K562 (cell line): Measurements from ENCODE around the gene ZDHHC14. TPM values are rescaled to one million over a fixed set of nuclear protein-coding genes. Genes with fewer than 3 reads are reported as not detected.
A peak's percentile ranks its signal among the peaks of the same experiment; 100 is the strongest.

Source experiments
- ATAC-seq: fragments of 200-7000 bp; cut with Tn5 transposase; 3 replicates; pipeline ENCODE4 v1.9.1; 2020; ENCODE audit warnings: moderate library complexity
- BruUV-seq: library from RNA; stranded (reverse); fragments of 400-500 nt; replicated peaks from 2 replicates; lab custom pipeline; 2021; lab: Mats Ljungman, UMichigan
- CTCF ChIA-PET: fragments of 300-600 bp; formaldehyde crosslinking; extraction: SDS; loops from one replicate; lab custom pipeline; 2021; ENCODE audit warnings: low intra/inter-chr PET ratio; lab: Yijun Ruan, JAX
- POLR2A ChIA-PET: fragments of 300-600, 350-650 bp; sonication (Branson Sonifier 250); formaldehyde crosslinking; extraction: SDS; loops from one replicate; lab custom pipeline; 2021; ENCODE audit warnings: antibody characterized with exemption, inconsistent platforms; lab: Yijun Ruan, JAX
- DNase-seq, 4 experiments: peaks; one replicate each; pipeline versions ENCODE4 v3.0.0 to v3.0.0-alpha.2; 2011 to 2018; ENCODE audit warnings: low spot score in 3 of 4, mixed read lengths in 3 of 4; ENCODE audit errors: extremely low read depth in 1 of 4
- FAIRE-seq: peaks from 2 replicates; lab custom pipeline; 2011; peaks lifted over from hg19 to GRCh38; lab: Jason Lieb, UNC
- H2AFZ ChIP-seq: 2 replicates; pipeline ENCODE4 v1.6.0; 2011; ENCODE audit warnings: low read depth, low read length, control low read depth, inconsistent platforms
- H3K27ac ChIP-seq: fragments of 200-600 bp; 3 replicates; pipeline ENCODE4 v1.8.0; 2011; ENCODE audit warnings: low read depth, mild to moderate bottlenecking, control low read depth, inconsistent platforms, low read length, moderate library complexity, mixed read lengths; ENCODE audit errors: extremely low read depth
- H3K27me3 ChIP-seq, 2 experiments: fragments of 300-600 bp in 1 of 2; 2 replicates in 1 of 2; 3 replicates in 1 of 2; pipeline versions ENCODE4 v1.6.0 to v1.8.0; 2011; ENCODE audit warnings: inconsistent platforms in 2 of 2, low read length in 2 of 2, mild to moderate bottlenecking in 1 of 2, mixed read lengths in 1 of 2, moderate library complexity in 1 of 2; ENCODE audit not compliant: control insufficient read depth in 2 of 2, insufficient read depth in 2 of 2
- H3K36me3 ChIP-seq: fragments of 300-600 bp; 3 replicates; pipeline ENCODE4 v1.8.0; 2011; ENCODE audit warnings: mild to moderate bottlenecking, low read length, inconsistent platforms; ENCODE audit not compliant: control insufficient read depth, insufficient read depth
- H3K4me1 ChIP-seq, 2 experiments: fragments of 200-600 bp in 1 of 2; replicated peaks in 1 of 2; 2 replicates in 1 of 2; 3 replicates in 1 of 2; pipeline versions ENCODE4 v1.5.1 to v1.8.0; 2011; ENCODE audit warnings: inconsistent platforms in 2 of 2, low read length in 2 of 2, mild to moderate bottlenecking in 1 of 2, mixed read lengths in 1 of 2, moderate library complexity in 1 of 2; ENCODE audit not compliant: control insufficient read depth in 2 of 2, insufficient read depth in 2 of 2
- H3K4me2 ChIP-seq: 2 replicates; pipeline ENCODE4 v1.6.1; 2011; ENCODE audit warnings: low read length, control low read depth, inconsistent platforms, mixed read lengths; ENCODE audit not compliant: insufficient read depth
- H3K4me3 ChIP-seq: fragments of 200-600 bp; sonication (generic), shearing (Covaris generic); 2 replicates; pipeline ENCODE4 v1.5.1; 2016; ENCODE audit warnings: control low read depth, inconsistent platforms
- H3K79me2 ChIP-seq: fragments of 200-600 bp; 3 replicates; pipeline ENCODE4 v1.8.0; 2011; ENCODE audit warnings: low read length, inconsistent platforms; ENCODE audit not compliant: control insufficient read depth, insufficient read depth
- H3K9ac ChIP-seq, 2 experiments: 2 replicates each; pipeline versions ENCODE4 v1.6.0 to v1.6.1; 2011; ENCODE audit warnings: low read depth in 2 of 2, low read length in 2 of 2, control low read depth in 1 of 2, inconsistent platforms in 1 of 2, mild to moderate bottlenecking in 1 of 2, mixed read lengths in 1 of 2; ENCODE audit not compliant: insufficient read depth in 1 of 2
- H3K9me1 ChIP-seq: one replicate; pipeline ENCODE4 v1.6.0; 2011; ENCODE audit warnings: inconsistent platforms, mild to moderate bottlenecking, low read length, moderate library complexity; ENCODE audit not compliant: control insufficient read depth, insufficient read depth
- H3K9me3 ChIP-seq: replicated peaks from 2 replicates; pipeline ENCODE4 v1.5.1; 2011; ENCODE audit warnings: low read depth, low read length, inconsistent platforms; ENCODE audit not compliant: control insufficient read depth, insufficient read depth
- H4K20me1 ChIP-seq: replicated peaks from 2 replicates; pipeline ENCODE4 v1.6.1; 2011; ENCODE audit warnings: low read length, inconsistent platforms, mixed read lengths; ENCODE audit not compliant: control insufficient read depth, insufficient read depth
- HNRNPLL ChIP-seq: fragments of 200-400 bp; formaldehyde crosslinking; IDR thresholded peaks from 2 replicates; pipeline ENCODE4 v1.6.1; 2017; ENCODE audit warnings: low read length, low read depth, mild to moderate bottlenecking; ENCODE audit not compliant: poor library complexity, severe bottlenecking
- RNF219 ChIP-seq: fragments of 250-450 bp; sonication (Bioruptor Pico); IDR thresholded peaks from 2 replicates; pipeline ENCODE4 v1.5.0; 2022; ENCODE audit warnings: mild to moderate bottlenecking
- SPI1 ChIP-seq: IDR thresholded peaks from 2 replicates; pipeline ENCODE4 v1.6.1; 2011; ENCODE audit warnings: low read depth, low read length, control low read depth, borderline replicate concordance
- WGBS: fragments of 100-300 bp; shearing (Covaris generic); methylation state at CpG from one replicate; pipeline ENCODE4 v1.1.6; 2016; ENCODE audit warnings: low coverage, mixed read lengths; ENCODE audit not compliant: insufficient coverage; ENCODE audit errors: missing lambda C conversion rate; 5-methylcytosine and 5-hydroxymethylcytosine counted together
- in situ Hi-C: fragments of 300-500 bp; cut with MboI; formaldehyde crosslinking; loops from 4 replicates; pipeline ENCODE4 v1.15.0; 2018; ENCODE audit warnings: inconsistent platforms, mixed read lengths
- intact Hi-C: fragments of 100-400 bp; cut with micrococcal nuclease; formaldehyde crosslinking; loops from 2 replicates; pipeline ENCODE4 v1.14.2; 2022
- polyA plus RNA-seq, 8 experiments: library from polyadenylated mRNA; depleted of rRNA in 4 of 8; stranded (reverse) in 5 of 8; unstranded in 3 of 8; fragments of >200 nt; fragmentation: Nextera tagmentation in 2 of 8; fragmentation: Illumina TruSeq in 1 of 8; extraction: Ambion mirVana in 2 of 8; extraction: Trizol in 1 of 8; gene quantifications; 2 replicates each; pipeline versions ENCODE4 v1.2.1 to v1.2.3, GENCODE V29; 2011 to 2014; ENCODE audit warnings: inconsistent platforms in 1 of 8, missing spikeins in 1 of 8
- total RNA-seq, 7 experiments: library from RNA; depleted of rRNA in 6 of 7; stranded (reverse); fragments of >200 nt in 6 of 7; fragmentation: Illumina TruSeq in 2 of 7; extraction: Trizol in 2 of 7; gene quantifications; 2 replicates each; pipeline versions ENCODE4 v1.2.1 to v1.2.3, GENCODE V29; 2011 to 2021; ENCODE audit warnings: low replicate concordance in 1 of 7

Gene ZDHHC14
- total and polyA plus RNA-seq, 9 of the 15 experiments (the other 6 are each of a cell fraction or from before 2014, with no cell fraction given) = 0.92 to 23.1 (median 13.8) TPM

- Histone ChIP-seq H3K9me3 (no peaks in the 10 kb centered on the region), H3K79me2 (no peaks in the 10 kb centered on the region), H3K9me1 (no peaks in the 10 kb centered on the region), H3K4me3 (no peak overlapping the region), H2AFZ (no peak overlapping the region), H3K27ac (no peak overlapping the region), H4K20me1 (no peaks in the 10 kb centered on the region), H3K27me3 (no peaks in the 10 kb centered on the region), H3K9ac (no peak overlapping the region), H3K4me2 (no peak overlapping the region), H3K36me3 (peaks cover 13% of the 10 kb centered on the region), H3K4me1 (peaks cover 7 to 9% of the 10 kb centered on the region in 2 experiments; a peak in 3 of 5 replicates)
- TF ChIP-seq HNRNPLL (no peak), SPI1 (0 out of 2 replicates have a peak, but pooled peaks have one; percentile 2), RNF219 (CRISPR knock-in tag) (no peak)
- CTCF ChIA-PET = no interaction called here
- BruUV-seq = no TSS peak
- DNase-seq = no peak
- in situ Hi-C loops (no loop called here), intact Hi-C loops (no loop called here)
- ATAC-seq = no peak
- 82% methylated on average over 10 of the region's 10 CpGs for WGBS
- no peak for FAIRE-seq
- POLR2A ChIA-PET = interaction anchor here (0.6 to 3.3 kb wide), 4 partner anchors 11 to 856 kb away, joined by 3 to 12 read pairs (median 8); no protein-coding TSS in a partner anchor
Measured at GRCh38 chr6:157539421-157539822, 158.4 kb downstream of the ZDHHC14 start.
